ENCODE measurements around the gene MAP4K1.
A peak's percentile ranks its signal among the peaks of the same experiment; 100 is the strongest.
"Not testable (repeated sequence)": the region's sequence is repeated elsewhere in the genome, so short reads cannot be mapped to it uniquely, and the experiment has no call there.

Gene MAP4K1

DNA sequence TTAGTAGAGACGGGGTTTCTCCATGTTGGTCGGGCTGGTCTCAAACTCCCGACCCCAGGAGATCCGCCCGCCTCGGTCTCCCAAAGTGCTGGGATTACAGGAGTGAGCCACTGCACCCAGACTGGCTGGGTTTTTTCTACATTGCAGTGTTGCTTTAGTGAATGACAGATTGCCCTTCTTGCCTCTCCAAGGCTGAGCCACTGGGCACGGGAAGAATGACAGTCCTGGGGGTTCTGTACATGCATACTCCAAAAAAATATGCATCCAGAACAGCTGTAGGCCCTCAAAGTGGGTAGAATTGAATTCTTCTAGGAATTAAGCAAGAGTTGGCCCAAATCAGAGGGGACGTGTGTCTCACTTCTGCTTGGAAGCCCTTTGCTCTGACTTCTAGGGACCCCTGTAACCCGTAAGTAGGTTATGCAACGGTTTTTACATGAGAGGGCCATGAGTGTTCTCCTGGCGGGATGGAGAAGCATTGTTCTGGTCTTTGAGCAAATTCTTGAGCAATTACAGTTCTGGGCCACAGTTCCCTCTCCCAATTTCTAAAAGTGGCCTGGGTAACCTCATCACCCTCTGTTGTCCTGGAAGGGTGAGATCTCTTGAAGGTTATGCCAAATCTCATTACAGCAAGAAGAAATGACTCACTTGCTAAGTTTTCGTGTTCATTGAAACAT lies 33.3 kb upstream of the MAP4K1 start:
- DNase-seq = no peak

GRCh38 chr19:38650172-38650775 lies 32.5 kb upstream of the MAP4K1 start:
- peak; percentile 50 for DNase-seq

- DNase-seq = peak; percentile 54
Observed at GRCh38 chr19:38649305-38650171, 31.8 kb upstream of the MAP4K1 start.

DNA sequence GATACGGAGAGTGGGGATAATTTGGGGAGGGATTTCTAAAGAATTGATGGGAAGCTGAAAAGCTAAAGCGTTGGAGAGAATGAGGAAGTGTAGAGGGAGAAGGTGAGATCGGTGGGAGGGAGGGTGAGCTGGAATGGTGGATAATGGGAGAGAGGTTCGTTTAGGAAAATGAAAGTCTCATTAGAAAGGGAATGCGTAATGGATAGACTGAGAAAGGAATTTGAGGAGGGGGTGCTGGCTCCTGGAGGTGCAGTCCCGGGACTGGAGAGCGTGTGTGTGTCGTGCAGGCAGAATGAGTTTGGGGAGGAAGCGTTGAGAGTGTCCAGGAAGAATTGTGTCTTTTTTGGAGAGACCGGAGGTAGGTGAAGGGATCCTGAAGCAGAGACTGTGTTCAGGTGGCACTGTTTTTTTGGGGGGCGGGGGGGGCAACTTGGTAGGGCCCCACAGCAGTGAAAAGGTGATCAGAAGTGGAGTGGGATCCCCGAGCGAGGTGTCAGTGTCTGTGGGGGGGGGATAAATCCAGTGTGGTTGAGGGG lies 31.1 kb upstream of the MAP4K1 start:
- DNase-seq = no peak

DNA sequence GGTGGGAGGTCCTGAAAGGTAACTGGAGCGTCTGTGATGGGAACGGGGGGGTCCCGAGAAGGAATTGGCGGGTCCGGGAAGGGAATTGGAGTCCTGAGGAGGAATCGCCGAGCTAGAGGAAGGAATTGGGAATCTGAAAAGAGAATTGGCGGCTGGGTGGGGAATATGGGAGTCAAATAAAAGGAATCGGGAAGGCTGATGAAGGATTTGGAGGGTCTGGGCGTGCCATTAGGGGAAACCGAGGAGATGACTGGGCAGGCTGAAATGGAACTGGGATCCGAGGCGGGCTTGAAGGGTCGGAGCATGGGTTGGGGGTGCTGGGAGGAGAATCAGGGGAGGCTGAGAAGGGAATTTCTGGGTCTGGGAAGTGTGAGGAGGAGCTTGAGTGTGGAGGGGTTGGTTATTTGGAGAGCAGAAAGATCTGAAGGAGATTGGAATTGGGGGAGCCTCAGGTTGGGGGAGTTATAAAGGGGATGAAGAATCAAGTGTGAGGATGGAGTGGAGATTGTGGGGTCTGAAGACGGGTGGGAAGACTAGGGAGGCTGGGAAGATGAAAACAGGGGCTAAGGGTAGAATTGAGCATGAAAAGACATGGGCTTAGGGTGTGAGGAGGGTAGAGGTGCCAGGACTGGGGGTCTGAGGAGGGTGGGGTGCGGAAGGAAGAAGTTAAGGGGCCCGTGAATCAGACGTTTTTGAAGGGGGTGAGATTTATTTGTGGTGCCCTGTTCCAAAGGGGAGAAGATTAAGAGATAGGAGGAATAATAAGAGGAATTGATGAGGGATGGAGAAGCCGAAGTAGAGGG lies 30.4 kb upstream of the MAP4K1 start:
- no peak for DNase-seq

DNA sequence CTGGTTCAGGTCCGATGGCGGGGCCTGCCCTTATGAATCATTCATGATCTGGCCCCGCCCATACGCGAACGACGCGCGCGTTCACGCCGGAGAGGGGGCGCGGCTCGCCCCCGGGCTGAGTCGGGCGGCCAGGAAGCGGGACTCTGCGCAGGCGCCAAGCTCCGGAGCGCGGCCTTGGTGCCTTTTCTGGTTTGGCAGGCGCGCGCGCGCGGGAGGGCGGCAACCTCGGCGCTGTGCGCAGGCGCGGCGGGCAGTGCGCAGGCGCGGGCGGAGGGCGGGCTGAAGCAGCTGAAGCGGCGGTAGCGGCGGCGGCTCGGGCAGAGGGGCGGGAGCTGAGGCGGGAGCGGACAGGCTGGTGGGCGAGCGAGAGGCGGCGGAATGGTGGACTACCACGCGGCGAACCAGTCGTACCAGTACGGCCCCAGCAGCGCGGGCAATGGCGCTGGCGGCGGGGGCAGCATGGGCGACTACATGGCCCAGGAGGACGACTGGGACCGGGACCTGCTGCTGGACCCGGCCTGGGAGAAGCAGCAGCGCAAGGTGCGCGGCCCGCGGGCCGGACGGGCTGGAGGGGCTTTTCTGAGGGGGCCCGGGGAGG lies 29.7 kb upstream of the MAP4K1 start, which contains the start of gene ACTN4:
ACTN4 (plus strand) TSS at position 282 of the 598 bp plus-strand sequence; CDS start at position 379, 97 bp downstream.
- peak; percentile 96 for DNase-seq

DNA sequence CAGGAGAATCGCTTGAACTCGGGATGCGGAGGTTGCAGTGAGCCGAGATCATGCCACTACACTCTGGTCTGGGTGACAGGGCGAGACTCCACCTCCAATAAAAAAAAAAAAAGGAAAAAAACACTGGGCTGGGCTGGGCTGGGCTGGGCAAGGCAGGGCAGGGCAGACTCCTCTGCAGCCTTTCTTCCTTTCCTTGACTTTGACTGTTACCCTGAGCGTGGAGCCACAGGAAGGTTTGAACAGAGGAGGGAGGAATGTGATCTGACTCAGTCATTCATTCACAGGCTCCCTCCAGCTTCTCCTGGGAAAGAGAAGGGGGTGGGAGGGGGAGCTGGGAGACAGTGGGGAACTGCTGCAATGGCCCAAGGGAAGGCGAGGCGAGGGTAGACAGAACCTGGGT lies 27.0 kb upstream of the MAP4K1 start:
- no peak for DNase-seq

DNA sequence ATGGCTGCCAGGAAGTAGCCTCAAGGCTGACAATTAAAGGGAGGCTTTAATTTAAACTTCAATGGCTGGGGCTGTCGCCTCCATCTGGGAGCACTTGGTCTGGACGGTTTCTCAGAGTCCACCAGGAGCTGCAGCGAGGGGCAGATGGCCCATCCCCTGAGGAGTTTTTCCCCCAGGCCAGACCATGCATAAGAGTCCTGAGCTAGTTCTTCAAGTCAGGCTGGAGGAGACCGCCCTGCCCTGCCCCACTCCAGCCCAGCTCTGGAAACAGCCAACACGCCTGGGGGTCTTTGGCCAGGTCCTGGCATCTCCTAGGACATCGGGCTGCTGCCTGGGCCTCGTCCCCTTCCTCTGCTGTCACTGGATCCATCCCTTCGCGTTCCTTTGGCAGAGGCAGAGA lies 24.4 kb upstream of the MAP4K1 start:
- no peak for DNase-seq

- DNase-seq = no peak
Observed at GRCh38 chr19:38640368-38640767, 22.6 kb upstream of the MAP4K1 start.

GRCh38 chr19:38639679-38640078 lies 21.9 kb upstream of the MAP4K1 start:
- no peak for DNase-seq

DNA sequence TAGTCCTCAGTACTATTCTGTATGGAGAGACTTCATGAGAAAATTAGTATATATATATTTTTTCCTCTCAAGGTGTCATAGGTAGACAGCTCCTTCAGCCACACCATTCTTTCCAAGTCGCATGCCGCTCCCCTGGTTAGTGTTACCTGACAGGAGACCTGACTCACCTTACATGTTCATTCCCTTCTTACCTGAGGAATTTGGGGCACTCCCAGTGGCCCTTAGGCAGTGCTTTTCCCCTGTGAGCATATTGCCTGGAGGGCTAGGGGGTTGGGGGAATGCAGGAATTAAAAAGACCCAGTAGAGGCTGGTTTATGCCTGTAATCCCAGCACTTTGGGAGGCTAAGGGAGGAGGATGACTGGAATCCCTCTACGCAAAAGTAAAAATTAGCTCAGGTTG lies 20.7 kb upstream of the MAP4K1 start:
- no peak for DNase-seq

DNA sequence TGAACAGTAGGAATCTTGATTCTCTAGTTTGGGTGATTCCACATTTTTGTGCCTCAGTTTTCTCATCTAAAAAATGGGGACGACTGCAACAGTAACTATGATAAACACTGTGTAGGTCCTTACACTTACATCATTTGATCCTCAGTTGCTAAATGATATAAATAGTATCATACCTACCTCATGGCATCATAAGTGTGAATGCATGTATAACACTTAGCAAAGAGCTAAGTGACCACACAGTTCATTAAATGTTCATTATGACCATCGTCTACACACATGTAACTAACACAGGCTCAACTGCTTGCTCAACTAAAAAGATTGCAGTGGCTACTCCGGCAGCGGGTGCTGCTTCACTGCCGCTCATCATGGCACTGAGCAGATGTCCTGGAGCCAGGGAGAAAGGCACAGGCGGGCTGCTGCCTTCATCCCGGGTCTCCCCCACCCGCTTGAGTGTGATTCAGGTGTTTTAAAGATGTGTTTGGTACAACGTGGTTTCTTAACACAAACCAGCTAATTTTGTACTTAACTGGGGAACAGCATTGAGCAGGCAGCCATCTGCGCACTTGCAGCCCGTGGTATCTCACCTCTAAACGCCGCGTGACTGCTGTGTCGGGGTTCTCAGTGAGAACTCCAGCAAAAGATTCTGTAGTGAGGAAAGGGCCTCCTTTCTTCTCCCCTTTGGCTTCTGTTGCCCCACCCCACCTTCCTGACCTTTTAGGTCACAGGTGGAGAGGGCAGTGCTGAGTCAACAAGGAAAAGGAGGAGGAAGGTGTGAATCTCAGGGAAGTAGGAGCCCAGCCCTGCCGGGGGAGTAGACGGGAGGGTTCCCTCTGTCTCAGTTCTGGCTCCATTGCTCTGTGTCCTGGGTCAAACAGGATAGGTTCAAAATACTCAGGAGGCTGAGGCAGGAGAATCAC lies 18.0 kb upstream of the MAP4K1 start:
- no peak for DNase-seq

DNA sequence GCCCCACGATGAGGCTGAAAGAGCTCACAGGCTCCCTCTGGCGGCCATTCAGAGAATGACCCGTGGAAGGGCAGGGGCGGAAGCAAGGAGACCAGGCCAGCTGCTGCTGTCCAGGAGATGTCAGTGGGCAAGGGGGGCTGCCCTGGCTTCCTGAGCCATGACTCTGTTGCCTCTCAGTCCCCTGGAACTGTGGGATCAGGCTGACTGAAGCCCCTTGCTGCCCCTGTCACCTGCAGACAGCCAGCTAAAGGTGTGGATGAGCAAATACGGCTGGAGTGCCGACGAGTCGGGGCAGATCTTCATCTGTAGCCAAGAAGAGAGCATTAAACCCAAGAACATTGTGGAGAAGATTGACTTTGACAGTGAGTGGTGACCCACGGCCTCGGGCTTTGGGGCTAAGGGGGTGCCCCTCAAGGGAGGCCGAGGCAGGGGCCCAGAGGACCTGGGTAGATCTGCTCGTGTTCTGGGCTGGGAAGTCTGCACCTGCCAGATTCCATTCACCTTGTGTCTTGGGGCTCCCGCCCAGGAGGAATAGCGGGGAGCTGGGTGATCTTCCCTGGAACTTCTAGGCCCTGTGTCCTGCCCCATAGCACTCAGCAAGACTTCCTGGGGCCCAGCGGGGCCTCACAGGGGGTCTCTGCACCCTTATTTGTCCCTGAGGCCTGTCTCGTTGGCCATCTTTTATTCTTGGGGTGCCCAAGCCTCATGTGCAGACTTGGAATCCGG lies 17.2 kb upstream of the MAP4K1 start:
- peak; percentile 77 for DNase-seq

DNA sequence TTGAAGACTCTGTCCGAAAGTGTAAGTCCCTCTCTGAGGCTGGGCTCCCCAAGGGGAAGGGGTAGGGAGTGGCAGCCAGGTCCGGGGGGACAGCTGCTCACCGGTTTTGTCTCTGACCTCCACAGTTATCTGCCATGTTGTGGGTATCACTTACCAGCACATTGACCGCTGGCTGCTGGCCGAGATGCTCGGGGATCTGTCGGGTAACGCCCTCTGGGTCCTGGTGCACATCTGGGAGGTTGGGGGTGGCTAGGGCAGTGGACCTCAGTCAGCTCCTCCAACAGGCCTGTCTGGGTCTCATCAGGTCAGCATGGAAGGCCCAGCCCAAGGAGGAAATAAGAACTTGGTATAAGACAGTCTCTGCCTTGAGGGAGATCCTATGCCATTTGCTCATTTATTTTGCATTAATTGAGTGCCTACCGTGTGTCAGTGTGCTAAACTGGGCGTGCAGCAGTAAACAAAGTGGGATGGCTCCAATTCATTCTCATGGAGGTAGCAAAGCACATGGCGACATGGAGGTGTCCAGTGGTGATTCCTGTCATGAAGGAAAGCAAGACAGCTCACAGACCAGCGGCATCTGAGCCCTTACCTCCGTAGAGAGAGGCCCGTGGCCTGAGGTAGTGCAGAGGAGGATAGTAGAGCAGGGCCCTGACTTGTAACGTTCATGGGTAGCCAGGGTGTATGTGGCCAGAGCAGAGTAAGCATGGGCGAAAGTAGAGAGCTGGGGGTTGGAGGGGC lies 14.9 kb upstream of the MAP4K1 start:
- DNase-seq = peak; percentile 20

DNA sequence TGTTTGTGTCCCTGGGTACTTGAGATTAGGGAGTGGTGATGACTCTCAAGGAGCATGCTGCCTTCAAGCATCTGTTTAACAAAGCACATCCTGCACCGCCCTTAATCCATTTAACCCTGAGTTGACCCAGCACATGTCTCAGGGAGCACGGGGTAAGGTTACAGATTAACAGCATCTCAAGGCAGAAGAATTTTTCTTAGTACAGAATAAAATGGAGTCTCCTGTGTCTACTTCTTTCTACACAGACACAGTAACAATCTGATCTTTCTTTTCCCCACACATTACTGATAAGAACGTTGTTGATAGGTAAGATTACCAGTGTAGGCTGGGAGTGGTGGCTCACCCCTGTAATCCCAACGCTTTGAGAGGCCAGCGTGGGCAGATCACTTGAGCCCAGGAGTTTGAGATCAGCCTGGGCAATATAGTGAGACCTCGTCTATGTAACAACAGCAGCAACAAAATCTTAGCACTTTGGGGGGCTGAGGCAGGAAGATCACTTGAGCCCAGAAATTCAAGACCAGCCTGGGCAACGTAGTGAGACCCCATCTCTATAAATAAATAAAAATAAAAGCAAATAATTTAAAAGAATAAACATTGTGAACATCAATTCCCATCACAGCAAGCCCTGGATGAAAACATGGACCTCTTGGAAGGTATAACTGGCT lies 14.2 kb upstream of the MAP4K1 start:
- DNase-seq = not testable (repeated sequence)

- DNase-seq = not testable (repeated sequence)
Observed at GRCh38 chr19:38631301-38631700, 13.5 kb upstream of the MAP4K1 start.

DNA sequence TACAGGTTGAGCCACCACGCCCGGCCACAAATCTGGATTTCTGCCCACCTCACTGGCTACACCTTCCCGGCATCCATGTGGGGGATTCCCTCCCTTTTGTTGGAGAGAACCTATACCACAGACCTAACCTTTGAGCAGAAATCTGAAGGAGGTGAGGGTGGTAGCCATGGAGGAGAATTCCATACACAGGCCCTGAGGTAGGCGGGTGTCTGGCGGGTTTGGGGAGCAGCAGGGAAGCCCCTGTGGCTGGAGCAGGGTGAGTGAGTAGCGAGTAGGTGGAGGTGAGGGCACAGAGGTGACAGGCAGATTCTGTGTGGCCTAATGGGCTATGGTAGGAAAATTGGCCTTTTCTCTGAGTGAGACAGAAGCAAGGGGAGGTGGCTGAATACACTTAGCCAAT lies 11.8 kb upstream of the MAP4K1 start:
- DNase-seq = no peak

DNA sequence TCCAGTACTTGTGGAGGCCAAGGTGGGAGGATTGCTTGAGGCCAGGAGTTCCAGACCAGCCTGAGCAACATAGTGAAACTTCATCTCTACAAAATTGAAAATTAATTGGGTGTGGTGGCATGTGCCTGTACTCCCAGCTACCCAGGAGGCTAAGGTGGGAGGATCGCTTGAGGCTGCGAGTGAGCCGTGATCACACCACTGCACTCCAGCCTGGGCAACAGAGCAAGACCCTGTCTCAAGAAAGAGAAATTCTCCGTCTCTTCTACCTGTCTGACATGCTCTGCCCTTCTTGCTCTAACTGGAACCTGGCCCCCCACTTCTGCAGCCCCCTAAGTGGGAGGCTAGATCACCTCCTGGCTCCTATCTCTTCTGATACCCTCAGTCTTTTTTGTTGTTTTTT lies 8.6 kb upstream of the MAP4K1 start:
- DNase-seq = no peak

GRCh38 chr19:38624822-38625221 lies 7.1 kb upstream of the MAP4K1 start:
- no peak for DNase-seq
